Measurements from ENCODE around the gene KLHL29.

The KLHL29 gene

DNA sequence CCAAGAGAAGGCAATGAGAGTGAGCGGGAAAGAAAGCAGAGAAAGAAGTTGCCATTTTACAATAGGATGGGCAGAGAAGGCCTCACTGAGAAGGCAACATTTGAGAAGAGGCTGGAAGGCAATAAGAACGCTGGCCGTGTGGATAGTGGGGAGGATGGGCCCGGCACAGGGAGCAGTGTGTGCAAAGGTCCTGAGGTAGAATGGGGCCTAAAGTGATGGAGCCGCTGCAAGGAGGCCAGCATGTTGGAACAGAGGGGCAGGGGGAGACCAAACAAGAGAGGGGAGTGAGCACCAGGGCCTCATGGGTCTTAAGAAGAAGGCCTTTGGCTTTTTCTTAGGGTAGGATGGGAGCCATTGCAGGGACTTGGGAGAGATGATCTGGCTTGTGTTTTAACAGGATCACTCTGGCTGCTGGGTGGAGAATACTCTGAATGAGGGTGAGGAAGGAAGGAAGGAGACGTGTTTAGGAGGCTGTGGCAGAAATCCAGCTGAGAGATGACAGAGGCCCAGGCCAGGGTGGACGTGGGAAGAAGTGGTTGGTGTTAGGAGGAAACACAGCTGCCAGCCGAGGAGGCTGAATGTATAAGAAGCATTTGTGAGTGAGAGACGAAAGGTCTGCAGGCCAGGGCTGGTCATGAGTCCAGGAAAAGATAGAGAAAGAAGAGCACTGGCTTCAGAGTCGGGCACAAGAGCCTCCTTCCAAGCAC lies 159.8 kb downstream of the KLHL29 start:
- H3K9me3 ChIP-seq (ENCODE audit: insufficient read depth, low read depth, low read length): no peaks in the 10 kb centered on the region
- H3K79me1 ChIP-seq (ENCODE audit: low read length): no peaks in the 10 kb centered on the region
- H3K27ac ChIP-seq (ENCODE audit: low read depth, low read length): no peak overlapping the region
- no peak overlapping the region for H4K8ac ChIP-seq (ENCODE audit: low read depth, low read length)
- WGBS (ENCODE audit: extremely low coverage, insufficient coverage, insufficient read length): no CpG with 5 or more reads among the region's 10 CpGs
- no peak overlapping the region for H3K4me3 ChIP-seq (ENCODE audit: low read depth, low read length)
- H4K91ac ChIP-seq (ENCODE audit: low read depth, low read length): no peak overlapping the region
- H3K4ac ChIP-seq (ENCODE audit: low read depth, low read length): no peak overlapping the region
- H2AFZ ChIP-seq (ENCODE audit: insufficient read depth, low read length, poor library complexity): no peak overlapping the region
- H2AK5ac ChIP-seq (ENCODE audit: low read length): no peak overlapping the region
- H3K18ac ChIP-seq (ENCODE audit: low read length): no peak overlapping the region
- no peak overlapping the region for H3K23ac ChIP-seq (ENCODE audit: low read length)
- no peak overlapping the region for H3K14ac ChIP-seq (ENCODE audit: low read length)
- no peaks in the 10 kb centered on the region for H3K79me2 ChIP-seq (ENCODE audit: control insufficient read depth, insufficient read depth, low read length, poor library complexity)
- H2BK5ac ChIP-seq (ENCODE audit: low read depth, low read length, poor library complexity): no peak overlapping the region
- no peaks in the 10 kb centered on the region for H3K36me3 ChIP-seq (ENCODE audit: control insufficient read depth in 1 of 2, insufficient read depth in 2 of 2, low read length in 2 of 2)
- H4K12ac ChIP-seq (ENCODE audit: low read depth, low read length): no peak overlapping the region
- H3K27me3 ChIP-seq (ENCODE audit: insufficient read depth, low read length): no peaks in the 10 kb centered on the region
- DNase-seq: no peak
- peaks cover 5 to 14% of the 10 kb centered on the region in 2 experiments for H3K4me1 ChIP-seq (ENCODE audit: control insufficient read depth in 1 of 2, insufficient read depth in 2 of 2, low read length in 2 of 2)
- H2BK12ac ChIP-seq (ENCODE audit: low read length): no peak overlapping the region
- no peak overlapping the region for H3K4me2 ChIP-seq (ENCODE audit: low read length)
- no peak overlapping the region for H2BK120ac ChIP-seq (ENCODE audit: insufficient read depth, low read length, poor library complexity)
- no peak overlapping the region for H3K9ac ChIP-seq (ENCODE audit: low read length)

GRCh38 chr2:23545396-23545795 lies 160.4 kb downstream of the KLHL29 start:
- Histone ChIP-seq H3K4me3 (ENCODE audit: low read depth, low read length) (no peak overlapping the region), H3K9me3 (ENCODE audit: insufficient read depth, low read depth, low read length) (no peaks in the 10 kb centered on the region), H3K36me3 (ENCODE audit: control insufficient read depth in 1 of 2, insufficient read depth in 2 of 2, low read length in 2 of 2) (no peaks in the 10 kb centered on the region), H3K79me1 (ENCODE audit: low read length) (no peaks in the 10 kb centered on the region), H3K23ac (ENCODE audit: low read length) (no peak overlapping the region), H3K4ac (ENCODE audit: low read depth, low read length) (no peak overlapping the region), H2BK120ac (ENCODE audit: insufficient read depth, low read length, poor library complexity) (no peak overlapping the region), H4K12ac (ENCODE audit: low read depth, low read length) (no peak overlapping the region), H3K4me1 (ENCODE audit: control insufficient read depth in 1 of 2, insufficient read depth in 2 of 2, low read length in 2 of 2) (peaks cover 5 to 14% of the 10 kb centered on the region in 2 experiments), H2BK5ac (ENCODE audit: low read depth, low read length, poor library complexity) (no peak overlapping the region), H3K4me2 (ENCODE audit: low read length) (no peak overlapping the region), H3K27me3 (ENCODE audit: insufficient read depth, low read length) (no peaks in the 10 kb centered on the region), H2AFZ (ENCODE audit: insufficient read depth, low read length, poor library complexity) (no peak overlapping the region), H2AK5ac (ENCODE audit: low read length) (no peak overlapping the region), H3K9ac (ENCODE audit: low read length) (no peak overlapping the region), H4K8ac (ENCODE audit: low read depth, low read length) (no peak overlapping the region), H3K14ac (ENCODE audit: low read length) (no peak overlapping the region), H3K79me2 (ENCODE audit: control insufficient read depth, insufficient read depth, low read length, poor library complexity) (no peaks in the 10 kb centered on the region), H3K18ac (ENCODE audit: low read length) (no peak overlapping the region), H4K91ac (ENCODE audit: low read depth, low read length) (no peak overlapping the region), H2BK12ac (ENCODE audit: low read length) (no peak overlapping the region), H3K27ac (ENCODE audit: low read depth, low read length) (no peak overlapping the region)
- DNase-seq: no peak
- no CpG with 5 or more reads among the region's 11 CpGs for WGBS (ENCODE audit: extremely low coverage, insufficient coverage, insufficient read length)

- Histone ChIP-seq H3K4me2 (ENCODE audit: low read length) (no peak overlapping the region), H3K79me2 (ENCODE audit: control insufficient read depth, insufficient read depth, low read length, poor library complexity) (no peaks in the 10 kb centered on the region), H3K14ac (ENCODE audit: low read length) (no peak overlapping the region), H3K18ac (ENCODE audit: low read length) (no peak overlapping the region), H2BK120ac (ENCODE audit: insufficient read depth, low read length, poor library complexity) (no peak overlapping the region), H3K4me3 (ENCODE audit: low read depth, low read length) (no peak overlapping the region), H2AK5ac (ENCODE audit: low read length) (no peak overlapping the region), H3K4me1 (ENCODE audit: control insufficient read depth in 1 of 2, insufficient read depth in 2 of 2, low read length in 2 of 2) (peaks cover 5 to 14% of the 10 kb centered on the region in 2 experiments), H3K36me3 (ENCODE audit: control insufficient read depth in 1 of 2, insufficient read depth in 2 of 2, low read length in 2 of 2) (no peaks in the 10 kb centered on the region), H4K8ac (ENCODE audit: low read depth, low read length) (no peak overlapping the region), H3K23ac (ENCODE audit: low read length) (no peak overlapping the region), H3K79me1 (ENCODE audit: low read length) (no peaks in the 10 kb centered on the region), H2BK5ac (ENCODE audit: low read depth, low read length, poor library complexity) (no peak overlapping the region), H2BK12ac (ENCODE audit: low read length) (no peak overlapping the region), H3K4ac (ENCODE audit: low read depth, low read length) (no peak overlapping the region), H2AFZ (ENCODE audit: insufficient read depth, low read length, poor library complexity) (no peak overlapping the region), H4K91ac (ENCODE audit: low read depth, low read length) (no peak overlapping the region), H3K27ac (ENCODE audit: low read depth, low read length) (no peak overlapping the region), H3K9ac (ENCODE audit: low read length) (no peak overlapping the region), H3K9me3 (ENCODE audit: insufficient read depth, low read depth, low read length) (no peaks in the 10 kb centered on the region), H4K12ac (ENCODE audit: low read depth, low read length) (no peak overlapping the region), H3K27me3 (ENCODE audit: insufficient read depth, low read length) (no peaks in the 10 kb centered on the region)
- WGBS (ENCODE audit: extremely low coverage, insufficient coverage, insufficient read length): no CpG with 5 or more reads among the region's 3 CpGs
- no peak for DNase-seq
Measured at GRCh38 chr2:23545811-23546210, 160.8 kb downstream of the KLHL29 start.

- no peak overlapping the region for H3K14ac ChIP-seq (ENCODE audit: low read length)
- H3K9ac ChIP-seq (ENCODE audit: low read length): no peak overlapping the region
- H3K79me1 ChIP-seq (ENCODE audit: low read length): no peaks in the 10 kb centered on the region
- DNase-seq: no peak
- H3K4me1 ChIP-seq (ENCODE audit: control insufficient read depth in 1 of 2, insufficient read depth in 2 of 2, low read length in 2 of 2): peaks cover 0 to 14% of the 10 kb centered on the region in 2 experiments
- H3K27me3 ChIP-seq (ENCODE audit: insufficient read depth, low read length): no peaks in the 10 kb centered on the region
- H3K4me3 ChIP-seq (ENCODE audit: low read depth, low read length): no peak overlapping the region
- WGBS (ENCODE audit: extremely low coverage, insufficient coverage, insufficient read length): no CpG with 5 or more reads among the region's 13 CpGs
- no peak overlapping the region for H2AK5ac ChIP-seq (ENCODE audit: low read length)
- H4K8ac ChIP-seq (ENCODE audit: low read depth, low read length): no peak overlapping the region
- no peaks in the 10 kb centered on the region for H3K79me2 ChIP-seq (ENCODE audit: control insufficient read depth, insufficient read depth, low read length, poor library complexity)
- no peak overlapping the region for H3K27ac ChIP-seq (ENCODE audit: low read depth, low read length)
- H2BK120ac ChIP-seq (ENCODE audit: insufficient read depth, low read length, poor library complexity): no peak overlapping the region
- no peaks in the 10 kb centered on the region for H3K36me3 ChIP-seq (ENCODE audit: control insufficient read depth in 1 of 2, insufficient read depth in 2 of 2, low read length in 2 of 2)
- H3K23ac ChIP-seq (ENCODE audit: low read length): no peak overlapping the region
- H4K12ac ChIP-seq (ENCODE audit: low read depth, low read length): no peak overlapping the region
- no peak overlapping the region for H3K4ac ChIP-seq (ENCODE audit: low read depth, low read length)
- no peak overlapping the region for H2BK12ac ChIP-seq (ENCODE audit: low read length)
- H3K4me2 ChIP-seq (ENCODE audit: low read length): no peak overlapping the region
- no peak overlapping the region for H3K18ac ChIP-seq (ENCODE audit: low read length)
- H2AFZ ChIP-seq (ENCODE audit: insufficient read depth, low read length, poor library complexity): no peak overlapping the region
- H3K9me3 ChIP-seq (ENCODE audit: insufficient read depth, low read depth, low read length): no peaks in the 10 kb centered on the region
- no peak overlapping the region for H2BK5ac ChIP-seq (ENCODE audit: low read depth, low read length, poor library complexity)
- H4K91ac ChIP-seq (ENCODE audit: low read depth, low read length): no peak overlapping the region
Measured at GRCh38 chr2:23546913-23547312, 161.9 kb downstream of the KLHL29 start.
